HepG2 (cell line): ENCODE measurements around the gene PDHX. TPM values are rescaled to one million over a fixed set of nuclear protein-coding genes. Genes with fewer than 3 reads are reported as not detected.

Experiments
- E2F1 ChIP-seq: sonication (generic); formaldehyde crosslinking; IDR thresholded peaks from 2 replicates; pipeline ENCODE4 v1.5.0; 2020; ENCODE audit warnings: missing genetic modification reagents
- GRHL1 ChIP-seq: sonication (generic); formaldehyde crosslinking; conservative IDR thresholded peaks from 2 replicates; pipeline ENCODE4 v1.8.0; 2022; ENCODE audit warnings: missing genetic modification reagents
- IKZF4 ChIP-seq: sonication (generic); formaldehyde crosslinking; IDR thresholded peaks from 2 replicates; pipeline ENCODE4 v1.5.1; 2020; ENCODE audit warnings: borderline replicate concordance, mild to moderate bottlenecking, low read depth, missing genetic modification reagents; ENCODE audit errors: not compliant biosample characterization
- LCORL ChIP-seq, 2 experiments: fragments of 450-650 bp in 1 of 2; sonication (generic) in 1 of 2; formaldehyde crosslinking in 1 of 2; IDR thresholded peaks; 2 replicates each; pipeline versions ENCODE4 v1.5.0 to v1.6.1; 2017 to 2020; ENCODE audit warnings: antibody characterized with exemption in 1 of 2, missing genetic modification reagents in 1 of 2
- MBNL3 ChIP-seq: fragments of 250-450 bp; sonication (Bioruptor Pico); conservative IDR thresholded peaks from 2 replicates; pipeline ENCODE4 v1.8.0; 2022; ENCODE audit warnings: mild to moderate bottlenecking, inconsistent platforms
- MIER3 ChIP-seq: IDR thresholded peaks from 2 replicates; pipeline ENCODE4 v1.6.1; 2016; ENCODE audit warnings: missing compliant biosample characterization, borderline replicate concordance
- NCOA1 ChIP-seq: sonication (generic); formaldehyde crosslinking; IDR thresholded peaks from 2 replicates; pipeline ENCODE4 v1.9.0; 2021; ENCODE audit warnings: missing genetic modification reagents
- RBAK ChIP-seq: sonication (generic); formaldehyde crosslinking; IDR thresholded peaks from 2 replicates; pipeline ENCODE4 v1.5.1; 2020; ENCODE audit warnings: mild to moderate bottlenecking, missing genetic modification reagents
- SUZ12 ChIP-seq: fragments of 150-350 bp; IDR thresholded peaks from 2 replicates; pipeline ENCODE4 v1.6.1; 2014; ENCODE audit warnings: low read depth, low read length
- TIGD3 ChIP-seq: sonication (generic); formaldehyde crosslinking; IDR thresholded peaks from 2 replicates; pipeline ENCODE4 v1.5.1; 2020; ENCODE audit warnings: mild to moderate bottlenecking, missing genetic modification reagents, borderline replicate concordance
- TP53 ChIP-seq: sonication (generic); formaldehyde crosslinking; conservative IDR thresholded peaks from 2 replicates; pipeline ENCODE4 v1.4.0; 2020; ENCODE audit warnings: missing genetic modification reagents
- ZFP82 ChIP-seq: sonication (generic); formaldehyde crosslinking; IDR thresholded peaks from 2 replicates; pipeline ENCODE4 v1.5.1; 2020; ENCODE audit warnings: mild to moderate bottlenecking, missing genetic modification reagents, borderline replicate concordance
- polyA plus RNA-seq, 8 experiments: library from polyadenylated mRNA; depleted of rRNA in 3 of 8; stranded (reverse) in 7 of 8; unstranded in 1 of 8; fragments of >200 nt; fragmentation: Illumina TruSeq in 4 of 8; extraction: Trizol in 4 of 8; gene quantifications; 2 replicates each; pipeline versions ENCODE4 v1.2.1 to v1.2.3, GENCODE V29; 2011 to 2016; ENCODE audit warnings: low read depth in 4 of 8, missing spikeins in 1 of 8, mixed read lengths in 1 of 8; ENCODE audit not compliant: insufficient read depth in 1 of 8
- total RNA-seq, 5 experiments: library from RNA; depleted of rRNA; stranded (reverse); fragments of >200 nt; fragmentation: Illumina TruSeq; extraction: Trizol; gene quantifications; 2 replicates each; pipeline ENCODE4 v1.2.3, GENCODE V29; 2016; ENCODE audit warnings: low read depth in 1 of 5
- TF ChIP-seq, protein P1 (sequence below): sonication (generic); formaldehyde crosslinking; IDR thresholded peaks from 2 replicates; pipeline ENCODE4 v1.8.0; 2022; ENCODE audit warnings: missing genetic modification reagents, mild to moderate bottlenecking, borderline replicate concordance
- TF ChIP-seq, protein P2 (sequence below): sonication (generic); formaldehyde crosslinking; IDR thresholded peaks from 2 replicates; pipeline ENCODE4 v1.5.0; 2020; ENCODE audit warnings: missing genetic modification reagents
- TF ChIP-seq, protein P3 (sequence below): sonication (generic); formaldehyde crosslinking; IDR thresholded peaks from 2 replicates; pipeline ENCODE4 v1.4.0; 2020; ENCODE audit warnings: missing genetic modification reagents

Gene PDHX
- total and polyA plus RNA-seq, 2 of the 13 experiments (the other 11 are each of a cell fraction or from before 2014, with no cell fraction given): 41.0 to 73.8 TPM

DNA sequence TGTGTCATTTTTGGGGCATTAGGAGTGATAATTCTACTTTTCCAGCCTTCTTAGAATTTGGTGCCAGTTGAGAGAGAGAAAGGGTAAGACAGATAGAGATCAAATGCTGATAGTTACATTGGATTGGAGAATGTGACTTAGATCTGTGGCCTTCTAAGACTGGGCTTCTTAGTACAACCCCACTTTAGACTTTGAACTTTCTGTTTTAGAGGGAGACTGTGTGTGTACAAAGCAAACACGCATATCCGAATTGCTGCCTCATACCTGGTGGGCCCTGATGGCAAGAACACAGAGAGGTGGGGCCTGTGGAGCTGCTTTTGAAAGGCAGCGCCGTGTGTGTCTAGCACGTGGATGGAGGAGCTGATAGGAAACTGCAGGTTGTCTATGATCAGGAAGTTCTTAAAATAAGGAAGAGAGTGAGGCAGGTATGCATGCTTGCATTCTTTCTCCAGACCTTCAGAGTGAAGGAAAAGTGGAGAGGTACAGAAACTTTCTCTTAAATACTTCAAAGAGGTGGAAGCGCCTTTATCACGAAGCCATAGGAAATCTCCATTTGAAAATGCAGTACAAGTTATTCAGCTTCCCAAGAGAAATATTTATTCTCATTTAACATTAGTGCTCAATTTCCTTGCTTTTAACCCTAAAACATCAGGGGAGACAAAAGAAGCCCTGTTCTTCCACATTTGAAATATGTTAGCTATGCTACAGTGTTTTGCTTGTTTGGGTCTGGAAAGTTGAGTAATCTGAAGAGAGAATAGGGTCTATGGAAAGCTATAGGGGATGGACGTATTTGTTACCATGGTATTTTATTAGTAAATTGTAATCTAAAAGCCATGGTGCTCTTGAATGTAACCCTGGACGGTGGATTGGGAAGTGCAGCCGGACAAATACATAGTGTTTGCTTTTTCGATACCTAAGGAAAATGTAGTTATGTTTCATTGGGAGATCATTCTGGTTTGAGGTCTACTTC is 13.7 kb downstream of the PDHX start (continued):
- TF ChIP-seq NCOA1 (no peak), E2F1 (CRISPR knock-in tag) (0 out of 2 replicates have a peak, but pooled peaks have one; percentile 9), TIGD3 (CRISPR knock-in tag) (no peak), IKZF4 (CRISPR knock-in tag) (no peak), GRHL1 (no peak), RBAK (0 out of 2 replicates have a peak, but pooled peaks have one; percentile 35), SUZ12 (no peak), MIER3 (CRISPR knock-in tag) (peak; percentile 80; the same call in 1 of the 2 replicates), ZFP82 (no peak; the same call in 1 of the 2 replicates), LCORL (IDR thresholded peaks at IDR 0.05) (peak; percentile 81; the same call in 1 of the 2 replicates), LCORL (CRISPR knock-in tag; IDR thresholded peaks at IDR 0.05) (peak; percentile 89; the same call in 1 of the 2 replicates), MBNL3 (CRISPR knock-in tag) (no peak), TP53 (no peak)
- TF ChIP-seq, protein P1, sequence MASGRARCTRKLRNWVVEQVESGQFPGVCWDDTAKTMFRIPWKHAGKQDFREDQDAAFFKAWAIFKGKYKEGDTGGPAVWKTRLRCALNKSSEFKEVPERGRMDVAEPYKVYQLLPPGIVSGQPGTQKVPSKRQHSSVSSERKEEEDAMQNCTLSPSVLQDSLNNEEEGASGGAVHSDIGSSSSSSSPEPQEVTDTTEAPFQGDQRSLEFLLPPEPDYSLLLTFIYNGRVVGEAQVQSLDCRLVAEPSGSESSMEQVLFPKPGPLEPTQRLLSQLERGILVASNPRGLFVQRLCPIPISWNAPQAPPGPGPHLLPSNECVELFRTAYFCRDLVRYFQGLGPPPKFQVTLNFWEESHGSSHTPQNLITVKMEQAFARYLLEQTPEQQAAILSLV (CRISPR knock-in tag): 0 out of 2 replicates have a peak, but pooled peaks have one; percentile 57
- TF ChIP-seq, protein P2, sequence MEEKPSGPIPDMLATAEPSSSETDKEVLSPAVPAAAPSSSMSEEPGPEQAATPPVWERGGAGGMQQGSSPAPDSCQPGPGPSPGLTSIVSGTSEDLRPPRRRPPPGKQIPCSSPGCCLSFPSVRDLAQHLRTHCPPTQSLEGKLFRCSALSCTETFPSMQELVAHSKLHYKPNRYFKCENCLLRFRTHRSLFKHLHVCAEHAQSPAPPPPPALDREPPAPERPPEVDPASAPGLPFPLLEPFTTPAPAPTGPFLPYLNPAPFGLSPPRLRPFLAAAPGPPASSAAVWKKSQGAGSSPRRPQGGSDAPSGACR (CRISPR knock-in tag): peak; percentile 76; the same call in 1 of the 2 replicates
- TF ChIP-seq, protein P3, sequence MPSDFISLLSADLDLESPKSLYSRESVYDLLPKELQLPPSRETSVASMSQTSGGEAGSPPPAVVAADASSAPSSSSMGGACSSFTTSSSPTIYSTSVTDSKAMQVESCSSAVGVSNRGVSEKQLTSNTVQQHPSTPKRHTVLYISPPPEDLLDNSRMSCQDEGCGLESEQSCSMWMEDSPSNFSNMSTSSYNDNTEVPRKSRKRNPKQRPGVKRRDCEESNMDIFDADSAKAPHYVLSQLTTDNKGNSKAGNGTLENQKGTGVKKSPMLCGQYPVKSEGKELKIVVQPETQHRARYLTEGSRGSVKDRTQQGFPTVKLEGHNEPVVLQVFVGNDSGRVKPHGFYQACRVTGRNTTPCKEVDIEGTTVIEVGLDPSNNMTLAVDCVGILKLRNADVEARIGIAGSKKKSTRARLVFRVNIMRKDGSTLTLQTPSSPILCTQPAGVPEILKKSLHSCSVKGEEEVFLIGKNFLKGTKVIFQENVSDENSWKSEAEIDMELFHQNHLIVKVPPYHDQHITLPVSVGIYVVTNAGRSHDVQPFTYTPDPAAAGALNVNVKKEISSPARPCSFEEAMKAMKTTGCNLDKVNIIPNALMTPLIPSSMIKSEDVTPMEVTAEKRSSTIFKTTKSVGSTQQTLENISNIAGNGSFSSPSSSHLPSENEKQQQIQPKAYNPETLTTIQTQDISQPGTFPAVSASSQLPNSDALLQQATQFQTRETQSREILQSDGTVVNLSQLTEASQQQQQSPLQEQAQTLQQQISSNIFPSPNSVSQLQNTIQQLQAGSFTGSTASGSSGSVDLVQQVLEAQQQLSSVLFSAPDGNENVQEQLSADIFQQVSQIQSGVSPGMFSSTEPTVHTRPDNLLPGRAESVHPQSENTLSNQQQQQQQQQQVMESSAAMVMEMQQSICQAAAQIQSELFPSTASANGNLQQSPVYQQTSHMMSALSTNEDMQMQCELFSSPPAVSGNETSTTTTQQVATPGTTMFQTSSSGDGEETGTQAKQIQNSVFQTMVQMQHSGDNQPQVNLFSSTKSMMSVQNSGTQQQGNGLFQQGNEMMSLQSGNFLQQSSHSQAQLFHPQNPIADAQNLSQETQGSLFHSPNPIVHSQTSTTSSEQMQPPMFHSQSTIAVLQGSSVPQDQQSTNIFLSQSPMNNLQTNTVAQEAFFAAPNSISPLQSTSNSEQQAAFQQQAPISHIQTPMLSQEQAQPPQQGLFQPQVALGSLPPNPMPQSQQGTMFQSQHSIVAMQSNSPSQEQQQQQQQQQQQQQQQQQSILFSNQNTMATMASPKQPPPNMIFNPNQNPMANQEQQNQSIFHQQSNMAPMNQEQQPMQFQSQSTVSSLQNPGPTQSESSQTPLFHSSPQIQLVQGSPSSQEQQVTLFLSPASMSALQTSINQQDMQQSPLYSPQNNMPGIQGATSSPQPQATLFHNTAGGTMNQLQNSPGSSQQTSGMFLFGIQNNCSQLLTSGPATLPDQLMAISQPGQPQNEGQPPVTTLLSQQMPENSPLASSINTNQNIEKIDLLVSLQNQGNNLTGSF (CRISPR knock-in tag): no peak
